Caki2 (cell line): Measurements from ENCODE around the gene EFHB. TPM values are rescaled to one million over a fixed set of nuclear protein-coding genes. Genes with fewer than 3 reads are reported as not detected.
"Not testable (repeated sequence)": the region's sequence is repeated elsewhere in the genome, so short reads cannot be mapped to it uniquely, and the experiment has no call there.

Source experiments
- DNase-seq: peaks from one replicate; pipeline ENCODE4 v3.0.0-alpha.2; 2015; ENCODE audit warnings: low read depth
- in situ Hi-C: cut with HindIII; loops from 2 replicates; pipeline ENCODE4 v1.10.0; 2016; ENCODE audit warnings: low sequenced_read_pairs, low pct_unique_long_range_greater_than_20kb, mixed read lengths
- total RNA-seq: library from RNA; depleted of rRNA; stranded (reverse); fragments of >200 nt; shearing (Covaris generic); gene quantifications from 2 replicates; pipeline ENCODE4 v1.2.3, GENCODE V29; 2014; ENCODE audit warnings: low replicate concordance

Gene EFHB
- total RNA-seq, 1 experiment from 2014 or later, result 1.6 TPM

- in situ Hi-C loops, result no loop called here
- no peak for DNase-seq
Measured at GRCh38 chr3:19938295-19938627, 4.2 kb upstream of the EFHB start.

- in situ Hi-C loops, result no loop called here
- no peak for DNase-seq
Measured at GRCh38 chr3:19937459-19938294, 3.7 kb upstream of the EFHB start.

GRCh38 chr3:19932422-19932821, 1.6 kb downstream of the EFHB start:
- DNase-seq, result no peak
- in situ Hi-C loops, result no loop called here

GRCh38 chr3:19931767-19932188, 2.2 kb downstream of the EFHB start:
- in situ Hi-C loops, result no loop called here
- DNase-seq, result no peak

- in situ Hi-C loops, result no loop called here
- DNase-seq, result no peak
Measured at GRCh38 chr3:19931180-19931692, 2.8 kb downstream of the EFHB start.

- in situ Hi-C loops, result no loop called here
- DNase-seq, result no peak
Measured at GRCh38 chr3:19920401-19921080, 13.5 kb downstream of the EFHB start.

GRCh38 chr3:19917167-19917566, 16.9 kb downstream of the EFHB start:
- in situ Hi-C loops, result no loop called here
- DNase-seq, result no peak

GRCh38 chr3:19911452-19911851, 22.6 kb downstream of the EFHB start:
- DNase-seq, result no peak
- in situ Hi-C loops, result no loop called here

- DNase-seq, result no peak
- in situ Hi-C loops, result no loop called here
Measured at GRCh38 chr3:19907523-19907922, 26.5 kb downstream of the EFHB start.

GRCh38 chr3:19903649-19904048, 30.4 kb downstream of the EFHB start:
- DNase-seq, result no peak
- in situ Hi-C loops, result no loop called here

GRCh38 chr3:19901918-19902317, 32.1 kb downstream of the EFHB start:
- in situ Hi-C loops, result no loop called here
- DNase-seq, result no peak

- DNase-seq, result no peak
- in situ Hi-C loops, result no loop called here
Measured at GRCh38 chr3:19901337-19901736, 32.7 kb downstream of the EFHB start.

GRCh38 chr3:19899833-19900232, 34.2 kb downstream of the EFHB start:
- DNase-seq, in situ Hi-C loops: not testable (repeated sequence)

GRCh38 chr3:19899264-19899663, 34.8 kb downstream of the EFHB start:
- in situ Hi-C loops, result no loop called here
- DNase-seq, result no peak

- in situ Hi-C loops, result no loop called here
- DNase-seq, result no peak
Measured at GRCh38 chr3:19898721-19899120, 35.3 kb downstream of the EFHB start.

- in situ Hi-C loops, result no loop called here
- no peak for DNase-seq
Measured at GRCh38 chr3:19891740-19892139, 42.3 kb downstream of the EFHB start.

GRCh38 chr3:19888428-19889152, 45.4 kb downstream of the EFHB start:
- in situ Hi-C loops, result no loop called here
- DNase-seq, result no peak

GRCh38 chr3:19887122-19887521, 46.9 kb downstream of the EFHB start:
- in situ Hi-C loops, DNase-seq: not testable (repeated sequence)

- in situ Hi-C loops, result no loop called here
- DNase-seq, result no peak
Measured at GRCh38 chr3:19886404-19886803, 47.6 kb downstream of the EFHB start.
